ENCODE results near the gene PBX1. TPM values are rescaled to one million over a fixed set of nuclear protein-coding genes. Genes with fewer than 3 reads are reported as not detected.

The PBX1 gene
- total RNA-seq, 2 experiments from 2014 or later = 0.18 to 0.37 TPM

- Mint-ChIP-seq H3K9me3 (ENCODE audit: low read depth) (no peaks in the 10 kb centered on the region), H3K36me3 (ENCODE audit: low read depth) (no peaks in the 10 kb centered on the region), H3K4me3 (no peak overlapping the region), H3K27me3 (no peaks in the 10 kb centered on the region), H3K27ac (no peak overlapping the region), H3K4me1 (no peaks in the 10 kb centered on the region)
- intact Hi-C loops (cut with DNase I, micrococcal nuclease) = no loop called here
- CTCF ChIA-PET = interaction anchor here (0.7 to 1.5 kb wide), 2 partner anchors 8 to 247 kb away, joined by 3 to 5 read pairs; no protein-coding TSS in a partner anchor
- no peak for ATAC-seq
- no peak for DNase-seq
- POLR2A ChIA-PET = no interaction called here
Measured at GRCh38 chr1:164682570-164682969, 123.6 kb downstream of the PBX1 start.

GRCh38 chr1:164683235-164683634 lies 124.3 kb downstream of the PBX1 start:
- ChIA-PET POLR2A (no interaction called here), CTCF (interaction anchor here (1.5 kb wide), 1 partner anchor 9 kb away, joined by 5 read pairs; no protein-coding TSS in a partner anchor)
- H3K27me3 Mint-ChIP-seq = no peaks in the 10 kb centered on the region
- H3K27ac Mint-ChIP-seq = no peak overlapping the region
- H3K36me3 Mint-ChIP-seq (ENCODE audit: low read depth) = no peaks in the 10 kb centered on the region
- DNase-seq (no peak), ATAC-seq (no peak)
- H3K4me1 Mint-ChIP-seq = no peaks in the 10 kb centered on the region
- intact Hi-C loops (cut with DNase I, micrococcal nuclease) = no loop called here
- no peak overlapping the region for H3K4me3 Mint-ChIP-seq
- no peaks in the 10 kb centered on the region for H3K9me3 Mint-ChIP-seq (ENCODE audit: low read depth)

GRCh38 chr1:164685266-164686035 lies 126.5 kb downstream of the PBX1 start:
- Mint-ChIP-seq H3K36me3 (ENCODE audit: low read depth) (no peaks in the 10 kb centered on the region), H3K9me3 (ENCODE audit: low read depth) (no peaks in the 10 kb centered on the region), H3K4me1 (no peaks in the 10 kb centered on the region), H3K27ac (no peak overlapping the region), H3K27me3 (no peaks in the 10 kb centered on the region), H3K4me3 (no peak overlapping the region)
- POLR2A ChIA-PET = no interaction called here
- intact Hi-C loops (cut with DNase I, micrococcal nuclease) = no loop called here
- CTCF ChIA-PET = no interaction called here
- DNase-seq (no peak), ATAC-seq (no peak)

DNA sequence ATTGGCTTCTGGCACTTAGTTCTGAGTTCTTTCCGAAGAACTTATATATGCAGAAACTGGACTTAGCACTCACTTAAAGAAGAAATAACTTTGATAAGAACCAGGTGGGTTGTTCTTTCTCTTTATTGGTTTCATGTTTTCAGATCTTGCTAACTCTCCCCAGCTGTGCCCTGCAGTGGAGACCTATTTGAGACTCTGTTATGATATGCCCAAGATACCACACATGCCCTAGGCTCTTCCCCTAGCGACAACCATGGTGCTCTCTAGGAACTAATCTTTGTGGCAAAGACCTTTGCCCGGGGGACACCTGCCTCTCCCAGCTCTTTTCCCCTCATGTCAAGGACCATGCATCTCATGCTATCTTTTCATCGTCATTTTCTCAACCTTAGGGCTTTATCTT lies 128.8 kb downstream of the PBX1 start:
- intact Hi-C loops (cut with DNase I, micrococcal nuclease) = no loop called here
- H3K27ac Mint-ChIP-seq = no peak overlapping the region
- no peaks in the 10 kb centered on the region for H3K4me1 Mint-ChIP-seq
- H3K9me3 Mint-ChIP-seq (ENCODE audit: low read depth) = no peaks in the 10 kb centered on the region
- POLR2A ChIA-PET = no interaction called here
- CTCF ChIA-PET = no interaction called here
- no peaks in the 10 kb centered on the region for H3K27me3 Mint-ChIP-seq
- no peak for ATAC-seq
- H3K36me3 Mint-ChIP-seq (ENCODE audit: low read depth) = no peaks in the 10 kb centered on the region
- no peak for DNase-seq
- H3K4me3 Mint-ChIP-seq = no peak overlapping the region

- no peak for DNase-seq
- Mint-ChIP-seq H3K27me3 (no peaks in the 10 kb centered on the region), H3K9me3 (ENCODE audit: low read depth) (no peaks in the 10 kb centered on the region), H3K4me3 (no peak overlapping the region), H3K27ac (no peak overlapping the region), H3K36me3 (ENCODE audit: low read depth) (no peaks in the 10 kb centered on the region), H3K4me1 (no peaks in the 10 kb centered on the region)
- CTCF ChIA-PET = no interaction called here
- POLR2A ChIA-PET = no interaction called here
- intact Hi-C loops (cut with DNase I, micrococcal nuclease) = no loop called here
- ATAC-seq = no peak
Measured at GRCh38 chr1:164688791-164689190, 129.8 kb downstream of the PBX1 start.

GRCh38 chr1:164689672-164690511 lies 130.9 kb downstream of the PBX1 start:
- H3K9me3 Mint-ChIP-seq (ENCODE audit: low read depth) = no peaks in the 10 kb centered on the region
- intact Hi-C loops (cut with DNase I, micrococcal nuclease) = no loop called here
- H3K27ac Mint-ChIP-seq = no peak overlapping the region
- H3K36me3 Mint-ChIP-seq (ENCODE audit: low read depth) = no peaks in the 10 kb centered on the region
- DNase-seq (no peak), ATAC-seq (no peak)
- POLR2A ChIA-PET = no interaction called here
- no peak overlapping the region for H3K4me3 Mint-ChIP-seq
- no peaks in the 10 kb centered on the region for H3K27me3 Mint-ChIP-seq
- CTCF ChIA-PET = no interaction called here
- H3K4me1 Mint-ChIP-seq = no peaks in the 10 kb centered on the region

- no peaks in the 10 kb centered on the region for H3K9me3 Mint-ChIP-seq (ENCODE audit: low read depth)
- intact Hi-C loops (cut with DNase I, micrococcal nuclease) = no loop called here
- H3K36me3 Mint-ChIP-seq (ENCODE audit: low read depth) = no peaks in the 10 kb centered on the region
- no peak overlapping the region for H3K4me3 Mint-ChIP-seq
- ChIA-PET POLR2A (no interaction called here), CTCF (interaction anchor here (0.6 kb wide), 1 partner anchor 22 kb away, joined by 5 read pairs; no protein-coding TSS in a partner anchor)
- DNase-seq (no peak), ATAC-seq (no peak)
- no peaks in the 10 kb centered on the region for H3K4me1 Mint-ChIP-seq
- no peak overlapping the region for H3K27ac Mint-ChIP-seq
- no peaks in the 10 kb centered on the region for H3K27me3 Mint-ChIP-seq
Measured at GRCh38 chr1:164692420-164692819, 133.4 kb downstream of the PBX1 start.

- H3K4me1 Mint-ChIP-seq = no peaks in the 10 kb centered on the region
- ChIA-PET POLR2A (interaction anchor here (0.5 kb wide), 1 partner anchor 85 kb away, joined by 8 read pairs; no protein-coding TSS in a partner anchor), CTCF (no interaction called here)
- H3K36me3 Mint-ChIP-seq (ENCODE audit: low read depth) = no peaks in the 10 kb centered on the region
- H3K4me3 Mint-ChIP-seq = no peak overlapping the region
- H3K27me3 Mint-ChIP-seq = no peaks in the 10 kb centered on the region
- DNase-seq (no peak), ATAC-seq (no peak)
- H3K27ac Mint-ChIP-seq = no peak overlapping the region
- intact Hi-C loops (cut with DNase I, micrococcal nuclease) = no loop called here
- H3K9me3 Mint-ChIP-seq (ENCODE audit: low read depth) = no peaks in the 10 kb centered on the region
Measured at GRCh38 chr1:164693564-164694359, 134.8 kb downstream of the PBX1 start.

DNA sequence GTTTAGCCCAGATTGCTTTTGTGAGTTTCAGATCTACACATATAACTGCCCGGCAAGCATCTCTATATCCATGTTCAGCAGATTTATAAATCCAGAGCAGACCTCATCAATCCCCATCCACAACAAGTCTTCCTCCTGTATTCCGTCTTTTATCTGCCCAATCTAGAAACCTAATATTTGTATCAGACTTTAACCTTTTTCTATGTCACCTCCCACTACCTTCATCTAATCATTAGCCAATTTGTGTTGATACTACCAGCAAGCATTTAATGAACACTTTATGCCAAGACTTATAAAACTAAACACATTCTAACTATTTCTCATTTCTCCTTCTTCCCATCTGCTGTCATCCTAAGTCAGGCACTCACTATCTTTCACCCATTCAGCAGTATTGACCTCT lies 135.5 kb downstream of the PBX1 start:
- POLR2A ChIA-PET = no interaction called here
- Mint-ChIP-seq H3K4me1 (no peaks in the 10 kb centered on the region), H3K36me3 (ENCODE audit: low read depth) (no peaks in the 10 kb centered on the region), H3K27me3 (no peaks in the 10 kb centered on the region), H3K9me3 (ENCODE audit: low read depth) (no peaks in the 10 kb centered on the region), H3K4me3 (no peak overlapping the region), H3K27ac (no peak overlapping the region)
- ATAC-seq (no peak), DNase-seq (no peak)
- intact Hi-C loops (cut with DNase I, micrococcal nuclease) = no loop called here
- CTCF ChIA-PET = no interaction called here

GRCh38 chr1:164695956-164696665 lies 137.1 kb downstream of the PBX1 start:
- DNase-seq = no peak
- CTCF ChIA-PET = no interaction called here
- Mint-ChIP-seq H3K4me3 (no peak overlapping the region), H3K27me3 (no peaks in the 10 kb centered on the region), H3K4me1 (no peaks in the 10 kb centered on the region), H3K27ac (no peak overlapping the region), H3K9me3 (ENCODE audit: low read depth) (no peaks in the 10 kb centered on the region), H3K36me3 (ENCODE audit: low read depth) (no peaks in the 10 kb centered on the region)
- POLR2A ChIA-PET = no interaction called here
- intact Hi-C loops (cut with DNase I, micrococcal nuclease) = no loop called here
- ATAC-seq = no peak

DNA sequence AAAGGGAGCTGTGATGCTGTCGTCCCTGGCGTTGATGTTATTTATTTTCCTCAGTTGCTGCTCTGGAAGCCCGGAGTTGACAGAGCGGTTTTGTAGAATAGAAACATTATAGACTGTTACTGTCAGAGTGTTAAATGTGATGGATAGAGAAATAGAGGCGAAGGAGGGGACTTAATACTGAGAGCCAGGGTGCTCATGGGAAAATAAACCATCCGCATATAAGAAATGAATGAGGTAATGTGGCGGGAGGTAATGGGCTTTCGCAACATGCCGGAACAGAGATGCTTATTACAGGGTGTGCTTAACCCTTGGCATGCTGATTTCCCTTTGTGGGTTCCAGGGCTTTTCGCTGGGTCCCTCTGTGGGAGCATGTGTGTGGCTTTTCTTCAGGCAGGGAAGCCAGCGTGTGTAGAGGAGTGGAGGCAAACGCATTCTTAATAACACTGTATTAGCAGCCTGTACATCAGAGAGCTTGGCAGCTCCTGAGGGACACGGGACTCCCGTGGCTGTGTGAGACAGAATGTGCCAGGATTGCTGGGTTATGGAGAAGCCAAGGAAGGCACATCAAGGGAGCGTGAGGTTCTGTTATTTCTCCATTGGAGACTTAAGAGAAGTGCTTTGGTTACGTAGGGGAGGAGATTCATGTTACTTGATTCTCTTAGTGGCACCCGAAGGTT lies 141.0 kb downstream of the PBX1 start:
- Mint-ChIP-seq H3K27me3 (no peaks in the 10 kb centered on the region), H3K27ac (no peak overlapping the region), H3K4me3 (no peak overlapping the region), H3K9me3 (ENCODE audit: low read depth) (no peaks in the 10 kb centered on the region), H3K36me3 (ENCODE audit: low read depth) (no peaks in the 10 kb centered on the region), H3K4me1 (no peaks in the 10 kb centered on the region)
- ChIA-PET CTCF (no interaction called here), POLR2A (no interaction called here)
- no peak for ATAC-seq
- DNase-seq = no peak
- intact Hi-C loops (cut with DNase I, micrococcal nuclease) = no loop called here

All from activated CD4-positive, alpha-beta T cell treated with anti-CD3 and anti-CD28 coated beads for 36 hours (primary cell).